ENCODE data around the gene AUTS2.

The AUTS2 gene

GRCh38 chr7:69857014-69857413 lies 258.7 kb downstream of the AUTS2 start:
- no peak for DNase-seq
- Mint-ChIP-seq H3K4me1 (peaks cover 75% of the 10 kb centered on the region), H3K4me3 (no peak overlapping the region), H3K27ac (no peak overlapping the region), H3K27me3 (ENCODE audit: low read depth, poor library complexity) (no peaks in the 10 kb centered on the region), H3K9me3 (no peaks in the 10 kb centered on the region), H3K36me3 (ENCODE audit: low read depth) (no peaks in the 10 kb centered on the region)
- TF ChIP-seq, protein P1, sequence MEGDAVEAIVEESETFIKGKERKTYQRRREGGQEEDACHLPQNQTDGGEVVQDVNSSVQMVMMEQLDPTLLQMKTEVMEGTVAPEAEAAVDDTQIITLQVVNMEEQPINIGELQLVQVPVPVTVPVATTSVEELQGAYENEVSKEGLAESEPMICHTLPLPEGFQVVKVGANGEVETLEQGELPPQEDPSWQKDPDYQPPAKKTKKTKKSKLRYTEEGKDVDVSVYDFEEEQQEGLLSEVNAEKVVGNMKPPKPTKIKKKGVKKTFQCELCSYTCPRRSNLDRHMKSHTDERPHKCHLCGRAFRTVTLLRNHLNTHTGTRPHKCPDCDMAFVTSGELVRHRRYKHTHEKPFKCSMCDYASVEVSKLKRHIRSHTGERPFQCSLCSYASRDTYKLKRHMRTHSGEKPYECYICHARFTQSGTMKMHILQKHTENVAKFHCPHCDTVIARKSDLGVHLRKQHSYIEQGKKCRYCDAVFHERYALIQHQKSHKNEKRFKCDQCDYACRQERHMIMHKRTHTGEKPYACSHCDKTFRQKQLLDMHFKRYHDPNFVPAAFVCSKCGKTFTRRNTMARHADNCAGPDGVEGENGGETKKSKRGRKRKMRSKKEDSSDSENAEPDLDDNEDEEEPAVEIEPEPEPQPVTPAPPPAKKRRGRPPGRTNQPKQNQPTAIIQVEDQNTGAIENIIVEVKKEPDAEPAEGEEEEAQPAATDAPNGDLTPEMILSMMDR (IDR thresholded peaks at IDR 0.05) = no peak

GRCh38 chr7:69858471-69858870 lies 260.2 kb downstream of the AUTS2 start:
- TF ChIP-seq, protein P1 (IDR thresholded peaks at IDR 0.05) = no peak
- Mint-ChIP-seq H3K27ac (no peak overlapping the region), H3K4me3 (no peak overlapping the region), H3K27me3 (ENCODE audit: low read depth, poor library complexity) (no peaks in the 10 kb centered on the region), H3K4me1 (peaks cover 85% of the 10 kb centered on the region), H3K36me3 (ENCODE audit: low read depth) (no peaks in the 10 kb centered on the region), H3K9me3 (no peaks in the 10 kb centered on the region)
- no peak for DNase-seq

GRCh38 chr7:69859342-69859741 lies 261.1 kb downstream of the AUTS2 start:
- Mint-ChIP-seq H3K36me3 (ENCODE audit: low read depth) (no peaks in the 10 kb centered on the region), H3K9me3 (no peaks in the 10 kb centered on the region), H3K4me1 (peaks cover 93% of the 10 kb centered on the region), H3K27me3 (ENCODE audit: low read depth, poor library complexity) (no peaks in the 10 kb centered on the region), H3K4me3 (no peak overlapping the region), H3K27ac (peak overlapping the region; percentile 52)
- no peak for DNase-seq
- TF ChIP-seq, protein P1 (IDR thresholded peaks at IDR 0.05) = no peak

DNA sequence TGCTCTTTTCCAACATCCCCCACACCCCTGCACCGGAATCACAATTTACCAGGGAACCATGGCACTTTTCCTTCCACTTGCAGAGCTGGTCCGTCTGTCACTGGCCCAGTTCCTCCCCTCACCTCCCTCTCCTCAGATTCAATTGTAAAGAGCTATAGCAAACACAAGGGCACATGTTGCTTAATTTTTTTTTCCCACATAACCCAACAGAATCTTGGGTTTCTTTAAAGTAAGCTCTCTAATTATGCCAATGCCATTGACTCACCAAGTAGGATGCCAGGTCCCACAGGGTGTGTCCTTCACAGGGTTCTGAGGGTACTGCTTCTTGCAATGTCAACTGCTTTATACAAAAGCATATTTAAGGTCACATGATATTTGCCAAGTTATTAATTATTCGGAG lies 262.2 kb downstream of the AUTS2 start:
- no peak for DNase-seq

DNA sequence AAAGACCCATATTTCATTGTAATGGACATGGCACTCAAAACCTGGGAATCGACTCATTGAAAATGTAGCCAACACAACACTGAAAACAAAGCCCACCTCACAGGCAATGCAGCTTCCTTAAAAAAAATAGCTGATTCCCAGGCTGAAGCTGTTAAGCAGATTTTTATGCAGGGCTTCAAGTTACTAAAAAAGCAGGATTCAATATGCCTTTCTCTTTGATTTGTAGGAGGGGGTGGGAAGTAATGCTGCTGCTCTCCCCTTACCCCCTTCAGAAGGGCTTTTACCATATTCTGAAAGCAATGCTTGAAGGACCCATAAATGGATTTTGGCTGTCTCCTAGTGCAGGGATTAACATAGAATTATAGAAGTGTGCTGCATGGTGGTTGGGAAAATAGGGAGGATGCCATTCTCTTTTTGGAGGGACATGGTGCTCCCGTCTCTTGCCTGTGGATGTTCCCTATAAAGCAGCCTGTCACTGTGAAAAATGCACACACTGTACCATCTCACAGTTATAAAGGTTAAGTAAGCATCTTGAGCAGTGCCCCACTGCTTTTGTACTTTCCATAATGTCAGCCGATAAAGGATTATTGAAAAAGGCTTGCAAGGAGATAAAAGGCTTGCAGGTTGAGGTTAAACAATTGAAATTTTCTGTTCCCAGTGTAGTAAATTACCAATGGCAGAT lies 262.8 kb downstream of the AUTS2 start:
- H3K27ac Mint-ChIP-seq = peak overlapping the region; percentile 68
- H3K4me3 Mint-ChIP-seq = peak overlapping the region; percentile 1
- TF ChIP-seq, protein P1 (IDR thresholded peaks at IDR 0.05) = no peak
- H3K36me3 Mint-ChIP-seq (ENCODE audit: low read depth) = no peaks in the 10 kb centered on the region
- peaks cover 93% of the 10 kb centered on the region for H3K4me1 Mint-ChIP-seq
- DNase-seq = no peak
- no peaks in the 10 kb centered on the region for H3K9me3 Mint-ChIP-seq
- H3K27me3 Mint-ChIP-seq (ENCODE audit: low read depth, poor library complexity) = no peaks in the 10 kb centered on the region

More for the DNA sequence above, 262.2 kb downstream of the AUTS2 start:
- H3K9me3 Mint-ChIP-seq = no peaks in the 10 kb centered on the region
- TF ChIP-seq, protein P1 (IDR thresholded peaks at IDR 0.05) = no peak
- H3K27ac Mint-ChIP-seq = peak overlapping the region; percentile 64
- H3K4me1 Mint-ChIP-seq = peaks cover 93% of the 10 kb centered on the region
- no peaks in the 10 kb centered on the region for H3K27me3 Mint-ChIP-seq (ENCODE audit: low read depth, poor library complexity)
- H3K36me3 Mint-ChIP-seq (ENCODE audit: low read depth) = no peaks in the 10 kb centered on the region
- no peak overlapping the region for H3K4me3 Mint-ChIP-seq

- Mint-ChIP-seq H3K9me3 (no peaks in the 10 kb centered on the region), H3K27me3 (ENCODE audit: low read depth, poor library complexity) (no peaks in the 10 kb centered on the region), H3K4me1 (peaks cover 90% of the 10 kb centered on the region), H3K36me3 (ENCODE audit: low read depth) (no peaks in the 10 kb centered on the region), H3K27ac (no peak overlapping the region), H3K4me3 (no peak overlapping the region)
- no peak for DNase-seq
- TF ChIP-seq, protein P1 (IDR thresholded peaks at IDR 0.05) = no peak
Measured at GRCh38 chr7:69862413-69863064, 264.3 kb downstream of the AUTS2 start.
